Endothelial cell of hepatic sinusoid (primary cell): Measurements from ENCODE around the gene IFTAP.
"Not testable (repeated sequence)": the region's sequence is repeated elsewhere in the genome, so short reads cannot be mapped to it uniquely, and the experiment has no call there.

Experiments used
- in situ Hi-C: cut with HindIII; loops from 2 replicates; pipeline ENCODE4 v1.10.0; 2017; ENCODE audit warnings: low sequenced_read_pairs

The IFTAP gene

DNA sequence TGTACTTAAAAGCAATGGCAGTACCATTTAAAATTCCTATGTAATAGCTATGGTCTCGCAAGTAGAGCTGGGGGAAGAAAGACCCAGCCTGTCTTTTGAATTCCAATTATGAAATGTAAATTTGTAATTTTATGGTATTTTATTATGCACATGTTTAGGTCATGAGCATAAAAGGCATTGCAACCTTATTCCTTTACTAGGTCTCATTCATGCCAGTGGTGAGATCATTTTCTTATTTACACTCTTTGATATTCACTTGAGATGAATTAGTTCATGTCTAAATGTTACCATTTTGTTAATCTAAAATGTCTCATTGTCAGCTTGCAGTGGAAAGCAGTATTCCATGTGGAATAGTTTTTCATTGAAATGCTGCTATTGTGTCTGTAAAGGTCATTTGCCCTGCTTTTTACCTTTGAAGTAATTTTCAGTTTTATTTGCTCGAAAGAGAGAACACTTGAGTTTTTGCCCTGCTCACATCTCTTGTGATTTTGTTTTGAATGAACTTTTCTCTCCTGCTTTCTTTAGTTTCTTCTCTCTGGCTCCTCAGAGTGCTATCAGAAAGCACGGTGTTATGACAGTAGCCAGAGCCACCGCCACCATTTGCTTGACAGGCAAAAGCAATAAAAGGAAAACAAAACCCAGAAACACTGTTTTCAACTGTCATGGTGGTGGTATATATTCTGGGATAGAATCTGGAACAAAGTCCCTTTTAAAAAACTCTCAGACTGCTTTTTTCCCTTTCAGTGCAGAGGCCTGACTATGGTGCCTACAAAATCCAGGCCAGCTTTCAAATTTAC lies 41.0 kb downstream of the IFTAP start:
- in situ Hi-C loops: no loop called here

DNA sequence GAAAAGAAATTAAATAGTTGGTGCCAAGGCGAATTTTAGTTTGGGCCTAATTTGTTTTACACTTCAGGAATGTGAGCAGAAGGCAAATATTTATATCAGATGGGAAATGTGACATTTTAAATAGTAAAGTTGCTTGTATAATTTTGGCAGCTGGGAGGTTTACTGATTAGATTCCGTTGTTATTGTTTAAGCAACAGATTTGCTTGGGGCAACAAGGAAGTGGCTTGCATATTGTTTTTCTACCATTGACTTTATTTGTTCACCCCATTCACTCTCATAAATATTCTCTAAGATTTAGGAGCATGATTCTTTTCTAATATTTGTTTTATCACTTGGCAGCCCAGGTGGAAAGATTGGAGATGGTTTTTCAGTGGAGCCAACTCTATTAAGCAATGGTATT lies 44.3 kb downstream of the IFTAP start:
- in situ Hi-C loops: no loop called here

DNA sequence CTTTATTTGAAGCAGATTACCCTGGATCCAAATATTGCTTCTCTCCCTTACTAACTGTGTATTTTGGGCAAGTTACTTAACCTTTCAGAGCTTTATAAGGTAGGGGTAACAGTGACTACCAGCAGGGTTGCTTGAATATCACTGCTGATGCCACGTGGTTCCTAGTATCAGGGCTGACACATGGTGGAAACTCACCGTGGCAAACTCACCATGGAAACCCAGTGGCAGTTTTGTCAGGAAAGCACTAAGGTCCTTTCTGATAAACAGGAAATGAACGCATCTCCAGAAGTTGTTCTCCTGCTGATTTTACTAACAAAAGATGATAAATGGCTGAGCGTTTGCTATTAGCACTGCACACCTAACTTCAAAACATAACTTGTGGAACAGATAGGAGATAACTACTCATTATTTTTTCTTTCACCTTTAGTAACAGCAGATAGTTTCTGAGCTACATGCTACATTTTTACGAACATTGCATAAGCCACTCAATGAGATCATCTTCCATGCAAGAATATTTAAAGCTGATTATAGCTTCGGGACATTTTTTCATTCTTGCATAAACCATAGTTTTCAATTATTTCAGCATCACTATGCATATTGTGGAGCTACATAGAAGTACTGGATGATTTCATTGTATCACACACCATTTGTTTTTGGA lies 63.4 kb downstream of the IFTAP start:
- in situ Hi-C loops: loop anchor here (10.0 kb wide), 1 partner anchor 57 kb away; no protein-coding TSS in a partner anchor

DNA sequence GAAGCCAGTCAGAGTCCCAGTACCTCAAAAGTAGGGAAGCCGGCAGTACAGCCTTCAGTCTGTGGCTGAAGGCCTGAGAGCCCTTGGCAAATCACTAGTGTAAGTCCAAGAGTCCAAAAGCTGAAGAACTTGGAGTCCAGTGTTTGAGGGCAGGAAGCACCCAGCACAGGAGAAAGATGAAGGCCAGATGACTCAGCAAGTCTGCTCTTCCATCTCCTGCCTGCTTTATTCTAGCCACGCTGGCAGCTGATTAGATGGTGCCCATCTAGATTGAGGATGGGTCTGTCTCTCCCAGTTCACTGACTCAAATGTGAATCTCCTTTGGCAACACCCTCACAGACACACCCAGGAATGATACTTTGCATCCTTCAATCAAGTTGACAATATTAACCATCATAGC lies 67.1 kb downstream of the IFTAP start:
- in situ Hi-C loops: loop anchor here (5.0 kb wide), 2 partner anchors 64 to 114 kb away; partner anchors contain the start of gene RAG2

DNA sequence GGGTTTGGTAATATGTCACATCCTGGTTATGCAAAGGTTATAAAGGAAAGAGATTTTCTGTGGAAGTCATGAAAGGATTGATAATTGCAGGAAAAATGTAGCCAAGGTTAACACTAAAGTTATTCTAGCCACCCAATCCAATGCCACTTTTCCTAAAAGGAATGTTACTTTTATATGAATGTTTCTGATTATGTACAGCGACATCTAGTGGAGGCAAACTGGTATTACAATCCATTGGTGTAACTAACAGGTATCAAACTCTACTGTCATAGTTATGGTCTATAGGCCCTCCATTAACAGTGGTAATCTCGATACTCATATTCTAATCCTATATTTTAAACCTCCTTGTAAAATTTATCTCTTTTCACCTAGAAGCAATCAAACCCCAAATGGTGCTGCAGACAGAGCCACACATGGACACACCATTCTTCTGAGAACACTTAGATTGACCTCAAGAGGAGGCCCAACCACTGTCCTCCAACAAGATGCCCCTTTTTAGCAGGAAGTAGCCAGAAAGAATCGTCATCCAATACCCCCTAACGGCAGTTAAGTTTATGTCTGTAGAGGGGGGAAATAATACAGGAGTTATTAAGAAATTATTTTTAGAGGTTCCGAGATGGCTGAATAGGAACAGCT lies 78.6 kb downstream of the IFTAP start:
- in situ Hi-C loops: no loop called here

DNA sequence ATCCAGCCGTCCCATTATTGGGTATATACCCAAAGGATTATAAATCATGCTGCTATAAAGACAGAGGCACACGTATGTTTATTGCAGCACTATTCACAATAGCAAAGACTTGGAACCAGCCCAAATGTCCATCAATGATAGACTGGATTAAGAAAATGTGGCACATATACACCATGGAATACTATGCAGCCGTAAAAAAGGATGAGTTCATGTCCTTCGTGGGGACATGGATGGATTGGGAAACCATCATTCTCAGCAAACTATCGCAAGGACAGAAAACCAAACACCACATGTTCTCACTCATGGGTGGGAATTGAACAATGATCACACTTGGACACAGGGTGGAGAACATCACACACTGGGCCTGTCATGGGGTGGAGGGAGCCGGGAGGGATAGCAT lies 85.2 kb downstream of the IFTAP start:
- in situ Hi-C loops: not testable (repeated sequence)

- in situ Hi-C loops: no loop called here
These were observed 89.5 kb downstream of the IFTAP start for GRCh38 chr11:36683818-36684217.

- in situ Hi-C loops: no loop called here
These were observed 90.8 kb downstream of the IFTAP start for GRCh38 chr11:36684840-36685801.

- in situ Hi-C loops: no loop called here
These were observed 93.8 kb downstream of the IFTAP start for GRCh38 chr11:36688132-36688531.

DNA sequence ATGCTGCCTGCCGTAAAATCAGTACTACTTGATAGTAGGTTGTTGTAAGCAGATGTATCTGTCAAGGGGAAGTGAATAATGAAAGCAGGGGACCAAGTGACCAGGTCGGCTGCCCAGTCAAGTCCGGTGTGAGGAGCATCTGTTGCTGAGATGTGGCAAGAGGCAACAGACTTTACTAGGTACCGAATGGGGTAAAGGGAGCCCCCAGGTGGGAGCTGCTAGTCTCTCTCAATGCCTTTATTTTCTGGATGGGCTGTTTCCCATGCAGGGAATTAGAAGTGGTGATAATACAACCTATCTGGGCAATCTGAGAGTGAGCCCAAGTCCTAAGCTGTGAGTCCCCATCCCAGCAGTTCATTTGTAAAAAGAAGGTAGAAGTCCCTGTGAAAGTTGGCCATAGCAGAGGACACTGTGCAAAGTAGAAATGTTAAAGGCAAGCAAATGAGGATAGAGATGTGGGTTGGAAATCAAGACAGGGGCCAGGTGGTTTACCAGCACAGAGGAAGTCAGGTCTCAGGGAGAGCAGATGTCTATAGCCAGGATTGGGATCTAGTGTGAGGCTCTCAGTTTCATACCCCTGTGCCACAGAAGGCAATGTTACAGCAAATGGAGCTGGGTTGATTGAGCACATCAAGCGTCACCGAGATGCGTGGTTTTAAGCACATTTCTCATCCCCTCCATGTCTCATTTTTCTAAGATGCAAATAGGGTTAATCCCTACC lies 94.4 kb downstream of the IFTAP start:
- in situ Hi-C loops: no loop called here

DNA sequence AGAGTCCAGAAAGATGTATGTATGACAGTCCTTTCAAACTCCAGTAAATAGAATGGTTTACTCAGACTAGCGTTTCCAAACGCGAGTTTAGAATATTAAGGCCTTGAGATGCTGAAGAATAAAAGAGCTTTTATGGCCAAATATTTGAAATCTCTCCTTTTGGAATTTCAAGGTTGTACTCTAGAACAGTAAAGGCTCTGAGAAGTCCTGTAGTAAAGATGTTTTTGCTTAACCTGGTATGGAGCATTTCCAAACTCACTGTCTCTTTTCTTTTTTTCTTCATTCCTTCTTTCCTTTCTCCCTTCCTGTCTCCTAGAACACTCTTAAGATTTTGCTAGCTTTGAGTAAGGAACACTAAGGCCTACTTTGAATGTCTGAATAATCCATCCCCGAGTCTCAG lies 95.1 kb downstream of the IFTAP start:
- in situ Hi-C loops: no loop called here

DNA sequence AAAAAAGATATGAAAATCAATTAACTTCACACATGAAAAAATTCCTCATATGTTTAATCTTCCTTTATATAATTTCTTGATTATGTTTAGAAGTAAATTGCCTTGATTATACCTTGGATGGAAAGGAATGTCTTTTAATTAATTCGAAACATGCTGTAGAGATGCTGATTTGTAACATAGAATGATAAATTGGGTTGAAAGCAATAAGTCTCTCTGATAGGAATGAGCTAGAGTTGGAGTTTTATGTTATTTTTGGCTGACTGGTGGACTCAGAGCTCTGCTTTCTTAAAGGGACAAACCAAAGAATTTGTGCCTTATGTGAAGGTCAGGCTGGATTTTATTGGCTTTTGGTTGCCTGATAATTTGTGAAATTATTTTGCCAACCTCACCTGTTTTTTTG lies 98.4 kb downstream of the IFTAP start:
- in situ Hi-C loops: no loop called here

DNA sequence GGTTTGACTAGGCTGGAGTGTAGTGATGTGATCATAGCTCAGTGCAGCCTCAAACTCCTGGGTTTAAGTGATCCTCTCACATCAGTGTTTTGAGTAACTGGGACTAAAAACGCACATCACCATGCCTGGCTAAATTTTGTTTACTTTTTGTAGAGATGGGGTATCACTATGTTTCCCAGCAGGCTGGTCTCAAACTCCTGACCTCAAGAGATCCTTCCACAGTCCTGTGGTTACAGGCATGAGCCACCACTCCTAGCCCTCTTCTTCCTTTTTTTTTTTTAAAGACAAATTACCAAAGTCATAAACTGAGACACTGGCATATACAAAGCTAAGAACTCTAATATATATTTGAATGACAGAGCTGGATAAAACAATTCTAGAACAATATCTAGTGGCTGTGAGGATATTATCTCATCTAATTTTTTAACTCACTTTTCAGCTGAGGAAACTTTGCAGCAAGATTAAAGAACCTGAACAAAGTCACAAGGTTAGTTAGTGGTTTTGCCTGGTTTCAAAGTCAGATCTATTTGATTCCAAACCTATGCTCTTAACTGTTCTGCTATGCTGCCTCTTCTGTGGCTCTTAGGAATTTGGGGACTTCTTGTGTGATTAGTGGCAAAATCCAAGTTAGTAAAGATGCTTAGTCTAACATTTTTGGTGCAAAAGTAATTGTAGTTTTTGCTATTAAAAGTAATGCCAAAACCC lies 99.0 kb downstream of the IFTAP start:
- in situ Hi-C loops: no loop called here

- in situ Hi-C loops: no loop called here
These were observed 100.8 kb downstream of the IFTAP start for GRCh38 chr11:36695111-36695510.

DNA sequence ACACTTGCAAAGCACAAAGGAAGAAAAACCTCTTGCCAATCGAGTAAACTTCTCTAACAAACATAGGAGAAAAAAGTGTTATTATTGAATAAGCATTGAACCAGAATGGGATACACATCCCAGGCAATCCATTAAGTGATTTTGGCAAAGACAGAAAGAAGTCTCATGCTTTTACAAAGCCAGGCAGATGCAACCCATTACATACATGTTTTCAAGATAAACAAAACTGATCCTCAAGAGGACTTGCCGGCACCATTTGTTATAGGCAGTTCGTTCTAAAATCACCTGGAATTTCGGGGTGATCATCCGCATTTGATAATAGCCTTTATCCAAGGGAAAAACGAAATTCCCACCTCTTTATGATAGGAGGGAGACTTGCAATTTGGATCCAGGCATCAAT lies 101.3 kb downstream of the IFTAP start:
- in situ Hi-C loops: no loop called here

DNA sequence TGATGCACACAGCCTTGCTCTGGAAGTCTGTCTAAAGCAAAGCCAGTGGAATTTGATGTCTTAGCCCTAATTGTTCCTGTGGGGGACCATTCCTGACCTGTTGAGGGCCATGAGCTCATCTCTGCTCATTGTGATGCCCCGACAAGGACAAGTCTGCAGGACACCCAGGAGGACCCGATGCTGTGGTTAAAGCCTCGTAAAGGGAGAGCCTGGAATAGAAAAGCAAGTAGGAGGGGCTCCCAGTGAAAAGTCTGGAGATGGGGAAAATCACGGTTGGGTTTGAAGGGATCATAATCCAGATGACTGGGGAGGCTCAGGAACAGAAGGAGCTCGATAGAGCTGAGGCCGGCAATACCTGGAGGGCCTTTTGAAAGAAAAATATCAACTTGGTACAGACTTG lies 102.2 kb downstream of the IFTAP start:
- in situ Hi-C loops: no loop called here

DNA sequence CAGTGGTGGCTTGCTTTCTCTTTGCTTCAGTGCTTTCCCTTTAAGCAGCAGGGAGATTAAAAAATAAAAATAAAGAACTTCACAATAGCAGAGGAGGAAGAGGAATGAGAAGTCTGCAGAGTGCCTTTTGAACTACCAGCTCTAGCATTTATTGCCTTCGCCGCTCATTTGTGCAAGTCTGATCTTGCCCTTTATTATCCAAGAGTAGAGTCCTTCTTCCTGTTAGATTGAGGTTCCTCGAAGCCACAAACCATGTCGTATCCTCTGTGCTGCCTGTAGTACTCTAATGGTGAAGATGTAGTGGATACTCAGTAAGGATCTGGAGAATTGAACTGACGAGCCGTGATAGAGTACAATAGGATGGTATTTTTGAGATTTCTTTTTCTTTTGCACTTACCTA lies 105.0 kb downstream of the IFTAP start:
- in situ Hi-C loops: no loop called here

DNA sequence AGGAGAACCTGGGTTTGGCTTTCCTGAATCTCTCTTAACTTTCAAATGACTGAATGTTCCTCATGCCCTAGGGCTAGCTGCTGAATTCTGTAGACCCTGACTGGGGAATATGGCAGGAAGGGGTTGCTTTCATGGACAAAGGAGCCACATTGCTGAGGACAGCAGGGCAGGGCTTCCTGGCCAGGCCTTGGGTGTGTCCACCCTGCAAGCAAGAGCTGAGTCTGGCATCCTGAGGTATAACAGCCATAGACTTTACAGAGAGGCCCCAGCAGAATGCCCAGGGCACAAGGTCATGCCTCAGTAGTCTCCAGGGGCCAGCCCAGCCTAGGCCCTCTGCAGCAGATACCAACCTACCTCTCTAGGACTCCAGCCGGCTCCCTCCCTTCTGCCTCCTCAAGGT lies 105.9 kb downstream of the IFTAP start:
- in situ Hi-C loops: no loop called here

- in situ Hi-C loops: no loop called here
These were observed 108.2 kb downstream of the IFTAP start for GRCh38 chr11:36702330-36703054.
